HepG2 (cell line): ENCODE measurements around the gene SPN. TPM values are rescaled to one million over a fixed set of nuclear protein-coding genes. Genes with fewer than 3 reads are reported as not detected.

ENCODE experiments used
- BHLHE40 ChIP-seq: IDR thresholded peaks from 2 replicates; pipeline ENCODE4 v1.6.1; 2011; ENCODE audit warnings: low read length, improper control_type of control experiment
- CHD2 ChIP-seq: IDR thresholded peaks from 2 replicates; pipeline ENCODE4 v1.6.1; 2011; ENCODE audit warnings: low read depth, low read length, improper control_type of control experiment
- DNMT1 ChIP-seq: sonication (generic); formaldehyde crosslinking; IDR thresholded peaks from 2 replicates; pipeline ENCODE4 v1.5.1; 2020; ENCODE audit warnings: mild to moderate bottlenecking, missing genetic modification reagents
- ELF3 ChIP-seq: IDR thresholded peaks from 2 replicates; pipeline ENCODE4 v1.6.1; 2016; ENCODE audit warnings: missing genetic modification reagents, missing compliant biosample characterization
- EZH2 ChIP-seq: conservative IDR thresholded peaks from 2 replicates; pipeline ENCODE4 v1.6.1; 2012; ENCODE audit warnings: mild to moderate bottlenecking, low read depth, low read length, moderate library complexity
- FOXK1 ChIP-seq: sonication (generic); formaldehyde crosslinking; IDR thresholded peaks from 2 replicates; pipeline ENCODE4 v1.4.0; 2020; ENCODE audit warnings: low read depth, missing genetic modification reagents, borderline replicate concordance
- GABPB1 ChIP-seq: IDR thresholded peaks from 2 replicates; pipeline ENCODE4 v1.6.1; 2016; ENCODE audit warnings: mild to moderate bottlenecking, missing genetic modification reagents, moderate library complexity, missing compliant biosample characterization
- HDAC6 ChIP-seq: fragments of 200-600 bp; sonication (generic); IDR thresholded peaks from 2 replicates; pipeline ENCODE4 v1.7.0; 2017; ENCODE audit warnings: mild to moderate bottlenecking, antibody characterized with exemption, low read length, low read depth
- KMT2B ChIP-seq: IDR thresholded peaks from 2 replicates; pipeline ENCODE4 v1.6.1; 2016; ENCODE audit warnings: missing genetic modification reagents, missing compliant biosample characterization
- MATR3 ChIP-seq: sonication (generic); formaldehyde crosslinking; IDR thresholded peaks from 2 replicates; pipeline ENCODE4 v1.4.0; 2020; ENCODE audit warnings: missing genetic modification reagents
- MIER2 ChIP-seq: IDR thresholded peaks from 2 replicates; pipeline ENCODE4 v1.6.1; 2016; ENCODE audit warnings: missing biosample characterization, missing genetic modification reagents
- NR2F2 ChIP-seq: IDR thresholded peaks from 2 replicates; pipeline ENCODE4 v1.6.1; 2012; ENCODE audit warnings: low read depth, inconsistent platforms, borderline replicate concordance
- PRDM4 ChIP-seq: sonication (generic); formaldehyde crosslinking; IDR thresholded peaks from 2 replicates; pipeline ENCODE4 v1.9.0; 2021; ENCODE audit warnings: missing genetic modification reagents, borderline replicate concordance
- PTBP1 ChIP-seq: fragments of 200-400 bp; formaldehyde crosslinking; IDR thresholded peaks from 2 replicates; pipeline ENCODE4 v1.6.1; 2018; ENCODE audit warnings: low read length, low read depth; ENCODE audit not compliant: poor library complexity, severe bottlenecking
- RBAK ChIP-seq: sonication (generic); formaldehyde crosslinking; IDR thresholded peaks from 2 replicates; pipeline ENCODE4 v1.5.1; 2020; ENCODE audit warnings: mild to moderate bottlenecking, missing genetic modification reagents
- RXRB ChIP-seq: IDR thresholded peaks from 2 replicates; pipeline ENCODE4 v1.6.1; 2016; ENCODE audit warnings: borderline replicate concordance, missing genetic modification reagents, missing compliant biosample characterization
- STAG1 ChIP-seq: sonication (generic); formaldehyde crosslinking; IDR thresholded peaks from 2 replicates; pipeline ENCODE4 v1.4.0; 2020; ENCODE audit warnings: missing genetic modification reagents
- THAP8 ChIP-seq: sonication (generic); formaldehyde crosslinking; IDR thresholded peaks from 2 replicates; pipeline ENCODE4 v1.5.1; 2020; ENCODE audit warnings: missing genetic modification reagents, mild to moderate bottlenecking, borderline replicate concordance
- ZBTB25 ChIP-seq: IDR thresholded peaks from 2 replicates; pipeline ENCODE4 v1.6.1; 2018; ENCODE audit warnings: missing genetic modification reagents
- ZBTB3 ChIP-seq: sonication (generic); formaldehyde crosslinking; IDR thresholded peaks from 2 replicates; pipeline ENCODE4 v1.4.0; 2020; ENCODE audit warnings: low read depth, mild to moderate bottlenecking, moderate library complexity, missing genetic modification reagents, borderline replicate concordance
- ZNF460 ChIP-seq: sonication (generic); formaldehyde crosslinking; IDR thresholded peaks from 2 replicates; pipeline ENCODE4 v1.5.1; 2020; ENCODE audit warnings: missing genetic modification reagents, mild to moderate bottlenecking, borderline replicate concordance
- ZNF605 ChIP-seq: sonication (generic); formaldehyde crosslinking; IDR thresholded peaks from 2 replicates; pipeline ENCODE4 v1.8.0; 2022; ENCODE audit warnings: mild to moderate bottlenecking, missing genetic modification reagents
- ZNF740 ChIP-seq: sonication (generic); formaldehyde crosslinking; IDR thresholded peaks from 2 replicates; pipeline ENCODE4 v1.4.0; 2020; ENCODE audit warnings: missing genetic modification reagents
- ZNF790 ChIP-seq: sonication (generic); formaldehyde crosslinking; IDR thresholded peaks from 2 replicates; pipeline ENCODE4 v1.8.0; 2022; ENCODE audit warnings: missing genetic modification reagents, mild to moderate bottlenecking, borderline replicate concordance
- ZSCAN9 ChIP-seq: IDR thresholded peaks from 2 replicates; pipeline ENCODE4 v1.6.1; 2016; ENCODE audit warnings: borderline replicate concordance
- polyA plus RNA-seq, 8 experiments: library from polyadenylated mRNA; depleted of rRNA in 3 of 8; stranded (reverse) in 7 of 8; unstranded in 1 of 8; fragments of >200 nt; fragmentation: Illumina TruSeq in 4 of 8; extraction: Trizol in 4 of 8; gene quantifications; 2 replicates each; pipeline versions ENCODE4 v1.2.1 to v1.2.3, GENCODE V29; 2011 to 2016; ENCODE audit warnings: low read depth in 4 of 8, missing spikeins in 1 of 8, mixed read lengths in 1 of 8; ENCODE audit not compliant: insufficient read depth in 1 of 8
- total RNA-seq, 5 experiments: library from RNA; depleted of rRNA; stranded (reverse); fragments of >200 nt; fragmentation: Illumina TruSeq; extraction: Trizol; gene quantifications; 2 replicates each; pipeline ENCODE4 v1.2.3, GENCODE V29; 2016; ENCODE audit warnings: low read depth in 1 of 5

SPN gene
- total and polyA plus RNA-seq, 2 of the 13 experiments (the other 11 are each of a cell fraction or from before 2014, with no cell fraction given) = 0.22 to 1.6 TPM

- no peak for TF ChIP-seq HDAC6
- peak; percentile 47; the same call in 1 of the 2 replicates for TF ChIP-seq GABPB1 (CRISPR knock-in tag)
- TF ChIP-seq BHLHE40 = no peak
- no peak for TF ChIP-seq KMT2B (CRISPR knock-in tag)
- 0 out of 2 replicates have a peak, but pooled peaks have one; percentile 42 for TF ChIP-seq ELF3
- no peak for TF ChIP-seq ZNF740 (CRISPR knock-in tag)
- no peak for TF ChIP-seq MATR3 (CRISPR knock-in tag)
- no peak for TF ChIP-seq MIER2
- no peak for TF ChIP-seq THAP8 (CRISPR knock-in tag)
- no peak for TF ChIP-seq ZNF605 (CRISPR knock-in tag)
- no peak for TF ChIP-seq ZBTB3
- no peak for TF ChIP-seq PRDM4 (CRISPR knock-in tag)
- no peak for TF ChIP-seq CHD2
- TF ChIP-seq ZBTB25 = 0 out of 2 replicates have a peak, but pooled peaks have one; percentile 30
- TF ChIP-seq EZH2 = no peak
- TF ChIP-seq STAG1 (CRISPR knock-in tag) = no peak
- TF ChIP-seq ZNF460 (CRISPR knock-in tag) = no peak
- TF ChIP-seq PTBP1 = no peak
- TF ChIP-seq DNMT1 (CRISPR knock-in tag) = no peak
- TF ChIP-seq RXRB (CRISPR knock-in tag) = 0 out of 2 replicates have a peak, but pooled peaks have one; percentile 11
- TF ChIP-seq RBAK = peak; percentile 58; the same call in 1 of the 2 replicates
- TF ChIP-seq NR2F2 = no peak
- no peak for TF ChIP-seq ZNF790 (CRISPR knock-in tag)
- no peak for TF ChIP-seq ZSCAN9 (CRISPR knock-in tag)
- TF ChIP-seq FOXK1 (CRISPR knock-in tag) = peak; percentile 49; the same call in 1 of the 2 replicates
These were observed 13.0 kb downstream of the SPN start (continued) for GRCh38 chr16:29675811-29676643.
